Coronary artery (tissue), 2 donors: ENCODE measurements around the gene TMEM258.

ENCODE experiments used
- DNase-seq: peaks from one replicate; pipeline ENCODE4 v3.0.0-alpha.2; 2017; ENCODE audit warnings: low spot score
- H3K27ac ChIP-seq, 2 donors: fragments of 200-600 bp; sonication (generic); one replicate each; pipeline ENCODE4 v1.5.1; 2016 to 2019
- H3K4me3 ChIP-seq: fragments of 200-600 bp; sonication (generic); 2 replicates; pipeline ENCODE4 v1.5.1; 2016; ENCODE audit warnings: mild to moderate bottlenecking, moderate library complexity
- CTCF ChIP-seq: fragments of 200-600 bp; sonication (generic); IDR thresholded peaks from one replicate; pipeline ENCODE4 v1.5.1; 2019; ENCODE audit warnings: antibody characterized with exemption

Gene TMEM258

GRCh38 chr11:61785837-61786402 lies 6.5 kb downstream of the TMEM258 start:
- H3K27ac ChIP-seq: no peak overlapping the region
- DNase-seq: no peak
- H3K4me3 ChIP-seq: no peak overlapping the region
- no peak for TF ChIP-seq CTCF

GRCh38 chr11:61784506-61784805 lies 7.9 kb downstream of the TMEM258 start:
- H3K27ac ChIP-seq: no peak overlapping the region
- H3K4me3 ChIP-seq: no peak overlapping the region
- TF ChIP-seq CTCF: no peak
- no peak for DNase-seq

DNA sequence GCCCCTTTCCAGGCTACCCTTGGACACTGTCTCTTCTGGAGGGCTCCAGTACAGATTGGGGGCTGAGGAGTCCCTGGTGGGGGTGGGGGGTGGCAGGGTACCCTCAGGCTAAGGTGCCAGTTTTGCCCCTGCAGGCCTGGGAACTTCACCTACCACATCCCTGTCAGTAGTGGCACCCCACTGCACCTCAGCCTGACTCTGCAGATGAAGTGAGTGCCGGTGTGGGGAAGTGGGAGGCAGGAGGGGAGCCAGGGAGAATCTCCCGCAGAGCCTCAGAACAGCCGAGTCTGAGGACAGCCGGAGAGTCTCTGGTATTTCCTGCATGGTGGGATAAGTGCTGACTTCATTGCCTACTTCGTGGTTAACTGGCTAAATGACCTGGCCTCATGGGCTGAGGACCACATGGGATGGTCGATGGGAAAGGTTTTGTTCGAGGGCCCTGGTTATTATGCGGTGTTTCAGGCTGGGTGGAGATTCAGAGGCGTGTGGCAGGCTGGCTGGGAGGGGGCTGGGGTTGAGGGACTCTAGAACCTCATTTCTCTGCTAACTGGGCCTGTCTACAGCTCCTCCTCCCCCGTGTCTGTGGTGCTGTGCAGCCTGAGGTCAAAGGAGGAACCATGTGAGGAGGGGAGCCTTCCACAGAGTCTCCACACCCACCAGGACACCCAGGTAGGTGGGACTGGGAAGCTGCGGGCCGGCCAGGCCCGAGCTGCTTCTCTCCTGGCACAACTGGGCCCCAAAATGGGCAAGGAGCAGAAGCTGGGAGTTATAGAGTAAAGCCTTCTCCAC lies 8.5 kb downstream of the TMEM258 start:
- Histone ChIP-seq H3K27ac (no peak overlapping the region), H3K4me3 (no peak overlapping the region)
- DNase-seq: no peak
- TF ChIP-seq CTCF: no peak

DNA sequence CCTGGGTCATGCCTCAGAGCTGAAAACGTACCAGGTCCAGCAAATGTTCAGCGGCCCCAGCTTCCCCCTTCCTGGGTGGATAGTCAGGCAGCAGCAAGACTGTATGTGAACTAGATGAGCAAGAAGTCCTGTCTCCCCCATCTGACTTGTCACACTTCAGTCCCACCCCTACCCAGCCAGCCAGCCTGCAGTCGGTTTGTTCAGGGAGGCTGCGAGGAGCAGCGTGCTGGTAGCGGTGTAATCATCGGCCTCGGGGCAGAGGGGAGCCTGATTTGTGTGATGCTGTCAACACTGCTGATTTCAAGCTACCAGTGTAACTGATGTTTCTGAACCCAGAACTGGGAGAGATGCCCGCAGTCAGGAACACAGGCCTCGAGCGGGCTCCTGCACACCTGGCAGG lies 9.6 kb downstream of the TMEM258 start:
- DNase-seq: no peak
- no peak for TF ChIP-seq CTCF
- Histone ChIP-seq H3K27ac (no peak overlapping the region), H3K4me3 (no peak overlapping the region)

GRCh38 chr11:61782299-61782698 lies 10.1 kb downstream of the TMEM258 start:
- H3K4me3 ChIP-seq: no peak overlapping the region
- H3K27ac ChIP-seq: no peak overlapping the region
- no peak for DNase-seq
- no peak for TF ChIP-seq CTCF

- DNase-seq: no peak
- H3K27ac ChIP-seq: no peak overlapping the region
- no peak overlapping the region for H3K4me3 ChIP-seq
- TF ChIP-seq CTCF: no peak
These were observed 10.8 kb downstream of the TMEM258 start for GRCh38 chr11:61781585-61781984.

DNA sequence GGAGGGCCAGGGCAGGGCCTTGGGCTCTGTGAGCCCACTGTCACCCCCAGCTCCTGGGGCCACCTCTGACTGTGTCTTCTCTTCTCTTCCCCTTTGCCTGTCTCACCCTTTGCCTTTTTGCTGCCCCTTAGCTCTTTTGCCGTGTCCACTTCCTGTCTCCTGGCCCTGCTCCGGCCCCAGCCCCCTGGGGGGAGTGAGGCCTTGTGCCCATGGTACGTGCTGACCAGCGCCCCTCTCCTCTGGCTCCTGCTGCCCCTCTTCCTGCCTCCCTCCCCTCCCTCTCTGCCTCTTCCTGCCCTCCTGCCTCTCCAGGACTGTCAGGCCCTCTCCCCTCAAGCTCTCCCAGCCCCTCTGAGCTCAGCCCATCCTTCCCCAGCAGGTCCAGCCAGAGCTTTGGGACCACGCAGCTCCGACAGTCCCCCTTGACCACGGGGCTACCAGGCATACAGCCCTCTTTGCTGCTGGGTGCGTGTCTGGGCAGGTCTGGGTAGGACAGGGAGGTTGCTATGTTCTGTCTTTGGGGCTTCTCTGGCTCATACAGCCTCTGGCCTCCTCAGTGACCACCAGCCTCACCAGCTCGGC lies 11.7 kb downstream of the TMEM258 start:
- no peak for TF ChIP-seq CTCF

More for the DNA sequence above, 11.7 kb downstream of the TMEM258 start:
- no peak for DNase-seq
- H3K4me3 ChIP-seq: no peak overlapping the region
- no peak overlapping the region for H3K27ac ChIP-seq
